ENCODE results near the gene ADCY1. TPM values are rescaled to one million over a fixed set of nuclear protein-coding genes. Genes with fewer than 3 reads are reported as not detected.

ADCY1 gene
- polyA plus RNA-seq, 1 experiment: 0.15 TPM

- TF ChIP-seq, protein P1, sequence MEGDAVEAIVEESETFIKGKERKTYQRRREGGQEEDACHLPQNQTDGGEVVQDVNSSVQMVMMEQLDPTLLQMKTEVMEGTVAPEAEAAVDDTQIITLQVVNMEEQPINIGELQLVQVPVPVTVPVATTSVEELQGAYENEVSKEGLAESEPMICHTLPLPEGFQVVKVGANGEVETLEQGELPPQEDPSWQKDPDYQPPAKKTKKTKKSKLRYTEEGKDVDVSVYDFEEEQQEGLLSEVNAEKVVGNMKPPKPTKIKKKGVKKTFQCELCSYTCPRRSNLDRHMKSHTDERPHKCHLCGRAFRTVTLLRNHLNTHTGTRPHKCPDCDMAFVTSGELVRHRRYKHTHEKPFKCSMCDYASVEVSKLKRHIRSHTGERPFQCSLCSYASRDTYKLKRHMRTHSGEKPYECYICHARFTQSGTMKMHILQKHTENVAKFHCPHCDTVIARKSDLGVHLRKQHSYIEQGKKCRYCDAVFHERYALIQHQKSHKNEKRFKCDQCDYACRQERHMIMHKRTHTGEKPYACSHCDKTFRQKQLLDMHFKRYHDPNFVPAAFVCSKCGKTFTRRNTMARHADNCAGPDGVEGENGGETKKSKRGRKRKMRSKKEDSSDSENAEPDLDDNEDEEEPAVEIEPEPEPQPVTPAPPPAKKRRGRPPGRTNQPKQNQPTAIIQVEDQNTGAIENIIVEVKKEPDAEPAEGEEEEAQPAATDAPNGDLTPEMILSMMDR (IDR thresholded peaks at IDR 0.05; ENCODE audit: low read depth, low read length): no peak
- DNase-seq (ENCODE audit: low read depth, low spot score): no peak
- Histone ChIP-seq H3K9me3 (ENCODE audit: control insufficient read depth, insufficient read depth, low read length) (no peaks in the 10 kb centered on the region), H3K27ac (ENCODE audit: low read depth, low read length) (no peak overlapping the region), H3K4me3 (ENCODE audit: low read depth, low read length) (no peak overlapping the region), H3K27me3 (ENCODE audit: control insufficient read depth, insufficient read depth, low read length) (peaks cover 13% of the 10 kb centered on the region)
- CTCF ChIA-PET: interaction anchor here (0.5 to 2.0 kb wide), 3 partner anchors 9 to 196 kb away, joined by 3 to 7 read pairs (median 4); no protein-coding TSS in a partner anchor
- POLR2A ChIA-PET: interaction anchor here (0.5 kb wide), 1 partner anchor 58 kb away, joined by 10 read pairs; no protein-coding TSS in a partner anchor
Measured at GRCh38 chr7:45677311-45677900, 103.2 kb downstream of the ADCY1 start.

GRCh38 chr7:45679516-45679915 is 105.3 kb downstream of the ADCY1 start:
- TF ChIP-seq, protein P1 (IDR thresholded peaks at IDR 0.05; ENCODE audit: low read depth, low read length): no peak
- H3K4me3 ChIP-seq (ENCODE audit: low read depth, low read length): no peak overlapping the region
- no peak for DNase-seq (ENCODE audit: low read depth, low spot score)
- POLR2A ChIA-PET: no interaction called here
- CTCF ChIA-PET: interaction anchor here (2.0 kb wide), 1 partner anchor 16 kb away, joined by 7 read pairs; no protein-coding TSS in a partner anchor
- no peaks in the 10 kb centered on the region for H3K9me3 ChIP-seq (ENCODE audit: control insufficient read depth, insufficient read depth, low read length)
- peaks cover 9% of the 10 kb centered on the region for H3K27me3 ChIP-seq (ENCODE audit: control insufficient read depth, insufficient read depth, low read length)
- no peak overlapping the region for H3K27ac ChIP-seq (ENCODE audit: low read depth, low read length)

GRCh38 chr7:45680776-45681175 is 106.6 kb downstream of the ADCY1 start:
- ChIA-PET CTCF (no interaction called here), POLR2A (no interaction called here)
- H3K27me3 ChIP-seq (ENCODE audit: control insufficient read depth, insufficient read depth, low read length): peaks cover 9% of the 10 kb centered on the region
- TF ChIP-seq, protein P1 (IDR thresholded peaks at IDR 0.05; ENCODE audit: low read depth, low read length): no peak
- H3K27ac ChIP-seq (ENCODE audit: low read depth, low read length): no peak overlapping the region
- DNase-seq (ENCODE audit: low read depth, low spot score): no peak
- H3K4me3 ChIP-seq (ENCODE audit: low read depth, low read length): no peak overlapping the region
- H3K9me3 ChIP-seq (ENCODE audit: control insufficient read depth, insufficient read depth, low read length): no peaks in the 10 kb centered on the region; the same call in 1 of the 2 replicates

- ChIA-PET CTCF (no interaction called here), POLR2A (no interaction called here)
- Histone ChIP-seq H3K4me3 (ENCODE audit: low read depth, low read length) (no peak overlapping the region), H3K27ac (ENCODE audit: low read depth, low read length) (no peak overlapping the region), H3K27me3 (ENCODE audit: control insufficient read depth, insufficient read depth, low read length) (peaks cover 5% of the 10 kb centered on the region), H3K9me3 (ENCODE audit: control insufficient read depth, insufficient read depth, low read length) (no peaks in the 10 kb centered on the region; the same call in 1 of the 2 replicates)
- TF ChIP-seq, protein P1 (IDR thresholded peaks at IDR 0.05; ENCODE audit: low read depth, low read length): no peak
- no peak for DNase-seq (ENCODE audit: low read depth, low spot score)
Measured at GRCh38 chr7:45681596-45682357, 107.6 kb downstream of the ADCY1 start.

DNA sequence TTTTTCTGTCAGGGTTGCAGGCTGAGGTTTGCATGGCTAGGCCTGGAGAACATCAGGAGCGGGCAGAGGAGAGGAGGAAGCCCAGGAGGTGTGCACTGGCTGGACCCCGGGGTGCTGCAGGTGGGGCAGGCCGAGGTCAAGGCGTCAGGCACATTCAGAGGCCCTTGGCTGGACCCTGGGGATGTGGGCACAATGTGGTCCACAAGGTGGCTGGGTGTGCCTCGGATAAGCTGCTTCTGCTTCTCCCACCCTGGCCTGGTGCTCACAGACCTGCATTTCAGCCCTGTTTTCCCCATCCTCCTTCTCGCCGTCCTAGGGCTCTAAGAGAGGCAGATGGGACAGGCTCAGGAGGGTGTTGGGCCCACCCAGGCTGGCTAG is 108.2 kb downstream of the ADCY1 start:
- DNase-seq (ENCODE audit: low read depth, low spot score): no peak
- ChIA-PET POLR2A (no interaction called here), CTCF (no interaction called here)
- no peak overlapping the region for H3K4me3 ChIP-seq (ENCODE audit: low read depth, low read length)
- H3K27me3 ChIP-seq (ENCODE audit: control insufficient read depth, insufficient read depth, low read length): peaks cover 5% of the 10 kb centered on the region
- H3K9me3 ChIP-seq (ENCODE audit: control insufficient read depth, insufficient read depth, low read length): no peaks in the 10 kb centered on the region; the same call in 1 of the 2 replicates
- TF ChIP-seq, protein P1 (IDR thresholded peaks at IDR 0.05; ENCODE audit: low read depth, low read length): no peak
- H3K27ac ChIP-seq (ENCODE audit: low read depth, low read length): no peak overlapping the region

Measured in AG04450 (cell line).